ENCODE results near the gene PRR12.

GRCh38 chr19:49579193-49579592 lies 11.8 kb upstream of the PRR12 start:
- TF ChIP-seq POLR2A (IDR thresholded peaks at IDR 0.05; ENCODE audit: low read depth, low read length) (no peak), TAF1 (IDR thresholded peaks at IDR 0.05; ENCODE audit: low read depth, low read length) (no peak), POLR2AphosphoS5 (IDR thresholded peaks at IDR 0.05; ENCODE audit: low read depth, low read length) (no peak), POU2F2 (IDR thresholded peaks at IDR 0.05; ENCODE audit: low read depth, low read length) (no peak), PAX5 (IDR thresholded peaks at IDR 0.05; ENCODE audit: insufficient read depth, low read length, severe bottlenecking) (no peak)

Data from GM12891 (cell line).